LNCAP (cell line): ENCODE data around the gene ZDHHC22.

Source experiments
- TF ChIP-seq, protein P1 (sequence below): fragments of 450-650 bp; IDR thresholded peaks from 2 replicates; pipeline ENCODE4 v1.5.1; 2017; ENCODE audit warnings: mild to moderate bottlenecking

The ZDHHC22 gene

DNA sequence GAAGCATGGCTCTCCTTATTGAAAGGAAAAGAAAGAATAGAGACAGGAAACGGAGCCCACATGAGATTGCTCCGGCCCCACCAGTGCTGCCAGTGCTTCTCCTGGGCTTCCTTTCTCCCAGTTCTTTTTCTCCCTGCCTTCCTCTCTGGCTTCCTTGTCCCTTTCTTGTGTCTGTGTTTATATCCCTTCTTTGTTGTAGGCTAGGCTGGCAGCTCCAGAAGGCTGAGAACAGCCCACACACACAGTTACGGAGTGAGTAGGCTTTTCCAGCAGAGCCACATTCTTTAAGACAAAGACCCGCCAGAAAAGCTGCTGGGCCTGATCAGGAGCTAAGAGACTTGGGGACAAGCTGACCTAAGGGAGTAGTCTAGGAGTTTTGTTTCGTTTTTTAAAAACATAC lies 30.6 kb downstream of the ZDHHC22 start:
- TF ChIP-seq, protein P1, sequence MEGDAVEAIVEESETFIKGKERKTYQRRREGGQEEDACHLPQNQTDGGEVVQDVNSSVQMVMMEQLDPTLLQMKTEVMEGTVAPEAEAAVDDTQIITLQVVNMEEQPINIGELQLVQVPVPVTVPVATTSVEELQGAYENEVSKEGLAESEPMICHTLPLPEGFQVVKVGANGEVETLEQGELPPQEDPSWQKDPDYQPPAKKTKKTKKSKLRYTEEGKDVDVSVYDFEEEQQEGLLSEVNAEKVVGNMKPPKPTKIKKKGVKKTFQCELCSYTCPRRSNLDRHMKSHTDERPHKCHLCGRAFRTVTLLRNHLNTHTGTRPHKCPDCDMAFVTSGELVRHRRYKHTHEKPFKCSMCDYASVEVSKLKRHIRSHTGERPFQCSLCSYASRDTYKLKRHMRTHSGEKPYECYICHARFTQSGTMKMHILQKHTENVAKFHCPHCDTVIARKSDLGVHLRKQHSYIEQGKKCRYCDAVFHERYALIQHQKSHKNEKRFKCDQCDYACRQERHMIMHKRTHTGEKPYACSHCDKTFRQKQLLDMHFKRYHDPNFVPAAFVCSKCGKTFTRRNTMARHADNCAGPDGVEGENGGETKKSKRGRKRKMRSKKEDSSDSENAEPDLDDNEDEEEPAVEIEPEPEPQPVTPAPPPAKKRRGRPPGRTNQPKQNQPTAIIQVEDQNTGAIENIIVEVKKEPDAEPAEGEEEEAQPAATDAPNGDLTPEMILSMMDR: no peak

DNA sequence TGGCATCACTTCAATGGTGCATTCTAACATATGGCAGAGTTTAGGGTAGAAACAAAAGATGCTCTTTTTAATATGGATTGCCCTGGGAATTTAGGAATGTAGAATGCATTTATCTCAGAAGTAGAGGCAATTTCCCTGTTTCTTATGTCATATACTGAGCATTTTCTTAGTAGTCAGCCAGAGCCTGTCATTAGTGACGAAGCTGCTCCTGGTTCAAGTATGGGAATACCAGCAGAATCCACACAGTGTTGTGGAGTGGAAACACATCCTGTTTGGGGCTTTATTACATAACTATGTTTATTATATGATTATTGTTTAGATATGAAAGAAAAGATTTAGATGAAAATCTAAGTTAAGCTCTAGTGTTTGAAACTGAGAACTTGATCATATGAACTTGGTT lies 31.3 kb downstream of the ZDHHC22 start:
- TF ChIP-seq, protein P1: no peak

GRCh38 chr14:77109656-77110055 lies 31.9 kb downstream of the ZDHHC22 start:
- TF ChIP-seq, protein P1: no peak

- TF ChIP-seq, protein P1: no peak
Measured at GRCh38 chr14:77108753-77109152, 32.8 kb downstream of the ZDHHC22 start.

DNA sequence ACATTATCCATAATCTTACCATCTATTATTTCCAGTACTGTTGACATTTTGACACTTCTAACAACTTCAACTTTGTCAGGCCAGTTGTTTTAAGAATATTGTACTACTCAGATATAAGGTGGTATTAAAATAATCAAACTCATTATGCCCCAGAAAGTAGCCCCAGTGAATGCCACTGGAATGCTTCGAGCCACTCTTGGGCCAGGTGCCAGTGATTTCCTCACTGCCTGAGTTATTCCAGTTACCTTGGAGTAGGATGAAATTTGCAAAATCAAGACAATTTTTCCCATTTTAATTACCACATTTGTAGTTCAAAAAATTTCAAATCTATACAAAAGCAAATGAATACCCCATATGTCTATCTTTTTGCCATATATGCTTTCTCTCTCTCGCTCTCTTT lies 34.4 kb downstream of the ZDHHC22 start:
- TF ChIP-seq, protein P1: no peak

DNA sequence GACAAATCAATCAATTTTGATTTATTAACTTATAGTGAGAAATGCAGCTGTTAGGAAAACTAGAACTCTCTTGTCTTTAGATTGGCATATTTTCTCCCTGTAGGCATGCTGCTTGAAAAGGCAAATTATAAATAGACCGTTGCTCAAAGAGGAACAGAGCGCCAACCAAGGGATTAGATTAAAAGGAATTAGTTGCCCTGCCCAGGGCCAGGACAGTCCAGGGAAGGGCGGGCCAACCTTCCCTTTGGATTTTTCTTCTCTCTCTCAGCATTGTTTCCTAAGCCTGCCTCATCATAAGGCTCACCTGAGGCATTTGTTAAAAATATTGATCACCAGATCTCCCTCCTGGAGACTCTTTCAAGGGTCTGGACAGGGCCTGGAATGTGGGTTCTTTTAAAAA lies 34.9 kb downstream of the ZDHHC22 start:
- TF ChIP-seq, protein P1: no peak

DNA sequence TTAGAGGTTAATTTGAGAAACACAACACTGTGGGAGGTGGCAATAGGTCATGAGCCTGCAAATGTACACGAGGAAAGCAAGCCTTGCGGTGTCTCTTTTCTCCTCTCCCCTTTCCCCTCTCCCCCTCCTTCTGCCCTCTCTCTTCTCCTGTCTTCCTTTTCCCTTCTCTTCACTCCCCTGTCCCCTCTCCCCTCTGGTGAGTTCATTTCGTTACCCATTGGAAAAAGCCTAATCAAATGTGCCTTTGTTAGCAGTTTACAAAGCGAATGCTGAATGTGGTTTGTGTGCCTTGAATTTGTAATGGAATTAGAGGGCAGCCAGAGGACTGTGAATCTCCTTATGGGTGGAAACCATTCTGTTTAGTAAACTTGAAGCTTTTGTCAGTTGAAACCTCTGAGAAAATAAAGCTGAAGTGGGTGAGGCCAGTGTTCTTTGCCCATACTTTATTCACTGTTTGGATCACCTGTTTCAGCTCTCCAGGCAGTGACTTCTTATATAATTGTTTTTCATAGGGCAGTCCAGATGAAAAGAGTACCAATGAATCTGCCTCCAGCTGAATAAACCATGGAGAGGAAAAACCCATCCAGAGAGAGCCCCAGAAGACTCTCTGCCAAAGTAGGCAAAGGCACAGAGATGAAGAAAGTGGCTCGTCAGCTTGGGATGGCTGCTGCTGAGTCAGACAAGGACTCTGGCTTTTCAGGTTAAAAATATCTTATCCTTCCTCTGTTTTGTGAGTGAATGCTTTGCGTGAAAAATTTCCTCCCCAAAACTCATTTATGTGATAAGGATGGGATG lies 36.2 kb downstream of the ZDHHC22 start:
- TF ChIP-seq, protein P1: no peak
